T-helper 1 cell (primary cell): ENCODE measurements around the gene OPCML.

Experiments
- DNase-seq, 5 donors: peaks; one replicate each; pipeline ENCODE4 v3.0.0-alpha.2; 2012 to 2020
- total RNA-seq, 4 donors: gene quantifications; one replicate each; lab custom pipeline; 2026; lab: John Stamatoyannopoulos, UW

OPCML gene
- total RNA-seq: 0 reads per million in 4 donors

DNA sequence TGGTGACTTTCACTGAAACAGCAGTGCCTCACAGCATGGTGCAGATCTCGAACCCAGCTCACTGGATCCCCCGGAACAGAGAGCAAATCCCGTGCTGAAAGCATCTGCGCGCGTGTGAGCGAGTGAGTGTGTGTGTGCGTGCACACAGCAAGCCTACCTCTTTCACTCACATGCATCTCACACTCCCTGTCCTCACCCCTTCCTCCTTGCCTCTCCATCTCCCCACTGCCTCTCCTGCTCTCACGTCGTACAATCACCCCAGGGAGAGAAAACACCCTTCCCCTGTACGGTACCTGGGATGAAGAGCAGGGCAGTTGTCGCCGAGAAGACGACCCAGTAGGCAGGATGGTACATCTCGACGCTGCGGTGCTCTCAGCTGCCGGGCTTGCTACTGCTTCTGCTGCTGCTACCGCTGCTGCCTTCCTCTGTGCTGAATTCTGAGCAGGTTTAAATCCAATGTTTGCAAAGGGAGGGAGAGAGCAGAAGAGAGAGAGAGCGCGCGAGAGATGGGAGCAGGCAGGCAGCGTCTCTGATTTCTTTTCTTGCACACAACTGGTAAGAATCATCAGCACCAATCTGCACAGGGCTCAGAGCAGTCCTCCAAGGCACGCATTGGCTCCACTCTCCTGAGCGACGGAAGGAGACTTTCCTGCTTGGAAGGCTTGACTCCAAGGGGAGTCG, at the start of gene OPCML:
Gene OPCML, minus strand, starts transcription at position 531 of the 681 bp plus-strand sequence.
- no peak for DNase-seq

DNA sequence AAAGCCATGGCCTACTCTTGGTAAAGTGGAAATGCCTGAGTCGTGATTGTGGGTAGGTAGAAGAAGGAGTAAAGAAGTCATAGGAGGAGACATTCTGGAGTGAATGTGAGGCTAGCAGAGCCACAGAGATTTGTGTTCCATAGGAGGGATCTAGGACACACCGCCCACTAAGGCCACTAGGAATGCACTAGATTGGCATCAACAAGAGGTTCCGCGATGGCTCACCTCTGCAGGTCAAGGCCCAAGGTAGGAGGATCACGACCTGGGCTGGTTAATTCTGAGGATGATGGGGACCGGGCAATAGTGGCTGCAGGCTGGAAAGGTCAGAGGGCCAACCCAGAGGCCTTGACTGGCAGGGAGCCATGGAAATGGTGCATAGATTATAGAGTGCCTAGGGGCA, 48.8 kb upstream of the OPCML start:
- no peak for DNase-seq

DNA sequence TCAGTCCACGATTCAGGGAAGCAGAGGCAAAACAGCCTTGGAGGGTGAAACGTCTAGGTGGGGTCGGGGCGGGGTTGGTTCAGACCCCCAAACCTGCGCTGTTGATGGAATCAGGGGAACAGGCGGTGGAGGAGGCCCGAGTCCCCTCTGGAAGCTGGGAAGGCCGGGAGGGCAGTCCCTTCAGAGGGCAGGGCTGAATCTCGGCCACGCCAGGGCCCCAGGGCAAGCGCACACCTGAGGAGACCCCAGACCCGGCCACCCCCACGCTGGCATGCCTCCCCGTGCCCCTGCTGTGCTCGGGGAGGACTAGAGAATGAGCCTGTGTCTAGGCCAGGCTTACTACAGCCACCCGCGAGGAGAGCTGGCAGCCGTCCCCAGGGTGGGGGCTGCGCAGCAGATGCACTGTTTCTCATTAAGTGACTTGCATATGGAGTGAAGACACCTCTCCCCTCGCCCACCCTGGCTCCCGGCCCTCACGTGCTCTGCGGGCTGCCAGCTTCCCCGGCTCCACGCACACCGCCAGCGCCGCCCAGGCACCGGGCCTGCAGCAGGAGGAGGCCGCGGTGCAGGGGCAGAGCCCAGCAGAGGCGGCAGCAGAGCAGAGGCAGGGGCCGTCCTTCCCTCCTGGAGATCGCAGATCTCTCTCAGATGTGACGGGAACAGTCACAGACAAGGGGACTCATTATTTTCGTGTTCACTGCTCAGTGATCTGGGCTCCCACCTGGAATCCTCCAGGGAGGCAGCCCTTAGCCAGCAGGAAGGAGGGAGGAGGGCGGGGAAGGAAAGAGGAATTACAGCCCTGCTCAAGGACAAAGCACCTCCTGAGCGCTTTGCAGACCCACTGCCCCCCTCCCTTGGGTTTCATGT, 47.1 kb upstream of the OPCML start:
- DNase-seq: no peak

DNA sequence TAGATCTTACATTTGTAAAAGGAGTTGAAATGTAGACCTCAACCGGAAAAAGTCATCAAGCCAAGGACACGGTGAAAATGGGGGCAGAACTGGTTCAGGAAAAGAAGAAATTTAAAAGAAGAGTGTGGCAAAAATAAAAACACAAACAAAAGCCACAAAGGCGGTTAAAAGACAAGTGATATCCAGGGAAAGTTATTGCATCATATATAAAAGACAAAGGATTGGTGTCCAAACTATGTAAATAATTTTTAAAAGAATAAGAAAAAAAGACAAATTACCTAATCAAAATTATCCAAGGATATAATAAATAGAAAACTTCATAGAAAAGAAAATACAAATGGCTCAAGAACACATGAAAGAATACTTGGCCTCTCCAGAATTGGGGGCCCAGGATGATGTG, 45.1 kb upstream of the OPCML start:
- DNase-seq: no peak

DNA sequence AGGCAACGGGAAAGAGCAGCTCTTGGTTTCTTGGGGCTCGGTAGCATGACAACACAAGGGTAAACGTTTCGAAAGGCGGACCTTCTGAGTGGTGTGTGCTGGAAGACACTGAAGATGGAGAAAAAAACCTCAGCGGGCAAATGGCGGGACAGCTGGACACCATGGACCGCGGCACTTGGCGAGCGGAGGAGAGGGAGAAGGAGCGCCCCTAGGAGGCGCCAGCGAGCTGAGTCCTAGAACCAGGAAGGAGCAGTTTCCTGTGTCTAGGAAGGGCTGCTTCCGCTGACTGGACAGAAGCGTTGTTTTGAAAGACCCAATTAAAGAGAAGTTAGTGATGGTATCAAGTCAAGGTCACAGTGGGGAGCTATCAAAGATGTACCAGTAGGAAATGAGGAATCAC, 44.0 kb upstream of the OPCML start:
- DNase-seq: no peak

DNA sequence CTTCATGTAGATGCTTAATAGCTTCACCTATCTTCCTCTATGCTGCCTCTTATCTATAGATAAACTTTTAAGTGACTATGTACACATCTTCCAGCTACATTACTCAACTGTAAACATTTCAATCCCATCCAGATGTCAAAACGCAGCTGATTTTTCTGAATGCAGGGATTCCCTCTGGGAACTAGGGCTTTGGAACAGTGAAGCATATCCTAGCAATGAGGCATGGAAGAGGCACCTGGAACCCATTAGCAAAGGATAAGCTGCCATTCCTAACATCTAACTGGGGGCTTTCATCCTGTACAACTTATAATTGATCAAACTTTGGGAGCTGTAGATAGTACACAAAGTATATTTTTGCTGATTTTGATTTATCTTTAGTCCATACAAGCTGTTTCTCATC, 40.8 kb upstream of the OPCML start:
- no peak for DNase-seq

DNA sequence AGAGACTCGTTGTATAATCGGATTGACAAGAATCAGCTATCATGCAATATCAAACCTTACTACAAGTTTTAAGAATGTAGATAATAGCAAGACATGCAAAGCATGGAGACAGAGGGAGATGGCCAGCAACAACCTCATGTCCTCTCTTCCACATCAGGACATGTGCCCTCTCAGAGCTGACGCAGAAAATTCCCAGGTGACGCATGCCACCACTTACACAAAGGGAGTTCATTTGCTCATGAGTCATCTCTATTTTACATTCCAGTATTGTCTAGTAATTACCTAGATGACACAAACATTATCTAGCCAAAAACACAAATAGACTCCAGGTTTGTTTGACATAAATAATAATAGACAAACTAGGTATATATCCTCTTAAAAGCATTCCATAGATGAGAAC, 38.1 kb upstream of the OPCML start:
- no peak for DNase-seq

DNA sequence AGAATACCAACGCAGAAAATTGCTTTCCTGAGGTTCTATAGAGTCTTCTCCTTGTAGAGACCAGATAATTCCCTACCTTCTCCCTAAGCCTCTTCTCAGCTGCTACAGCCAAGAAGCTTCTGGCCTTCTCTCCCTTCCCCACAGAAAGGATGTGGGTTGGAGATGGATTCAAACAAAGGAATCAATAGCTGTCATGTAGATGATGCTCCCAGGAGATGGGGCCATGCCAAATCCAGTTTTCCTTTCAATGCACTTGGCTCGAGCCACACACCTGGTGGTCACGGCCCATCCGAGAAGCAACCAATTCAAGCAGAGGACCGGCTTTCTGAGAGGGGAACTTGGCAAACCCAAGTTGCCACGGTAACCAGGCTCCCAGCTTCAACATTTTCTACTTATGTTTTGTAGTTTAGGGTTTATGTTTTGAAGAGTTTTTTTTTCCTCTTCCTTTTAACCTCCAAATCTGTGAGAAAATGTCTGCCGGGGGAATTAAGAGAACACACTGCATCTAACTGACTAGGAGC, 31.3 kb upstream of the OPCML start:
- no peak for DNase-seq

DNA sequence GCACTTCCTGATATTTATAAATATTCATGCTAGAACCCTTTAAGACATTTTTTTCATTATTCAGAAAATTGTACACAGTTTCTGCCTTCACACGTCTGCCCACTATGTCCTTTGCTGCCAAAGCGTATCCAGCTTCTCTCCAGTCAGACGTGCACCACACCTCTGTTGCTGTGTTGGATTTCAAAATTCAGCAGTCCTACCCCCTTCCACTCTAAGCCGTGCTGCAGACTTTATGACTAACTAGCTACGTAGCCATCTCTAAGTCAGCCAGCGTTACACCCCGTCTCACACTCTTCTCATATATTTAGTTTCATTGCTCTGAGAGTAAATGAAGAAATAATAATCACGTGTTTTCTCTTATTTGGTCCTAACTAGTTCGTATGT, 28.2 kb upstream of the OPCML start:
- DNase-seq: no peak

DNA sequence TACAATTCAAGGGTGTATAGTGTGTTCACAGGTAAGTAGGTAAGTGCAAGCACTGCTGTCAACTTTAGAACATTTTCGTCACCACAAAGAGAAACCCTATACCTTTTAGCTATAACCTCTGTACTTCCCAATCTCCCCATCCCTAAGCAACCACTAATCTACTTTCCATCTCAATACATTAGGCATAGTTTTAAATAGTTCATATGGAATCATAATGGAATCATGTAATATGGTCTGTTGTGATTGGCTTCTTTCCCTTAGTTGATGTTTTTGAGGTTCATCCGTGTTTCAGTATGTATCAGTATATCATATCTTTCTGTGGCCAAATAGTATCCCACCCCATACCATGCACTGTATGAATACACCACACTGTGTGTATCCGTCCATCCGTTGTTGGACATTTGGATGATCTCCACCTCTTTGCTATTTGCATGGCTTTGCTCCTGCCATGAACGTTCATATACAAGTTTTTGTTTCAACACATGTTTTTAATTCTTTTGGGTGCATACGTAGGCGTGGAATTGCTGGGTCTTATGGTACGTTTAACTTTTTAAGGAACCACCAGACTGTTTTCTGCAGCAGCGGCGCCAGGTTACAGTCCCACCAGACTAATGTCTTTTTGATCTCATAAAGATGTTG, 27.7 kb upstream of the OPCML start:
- no peak for DNase-seq

DNA sequence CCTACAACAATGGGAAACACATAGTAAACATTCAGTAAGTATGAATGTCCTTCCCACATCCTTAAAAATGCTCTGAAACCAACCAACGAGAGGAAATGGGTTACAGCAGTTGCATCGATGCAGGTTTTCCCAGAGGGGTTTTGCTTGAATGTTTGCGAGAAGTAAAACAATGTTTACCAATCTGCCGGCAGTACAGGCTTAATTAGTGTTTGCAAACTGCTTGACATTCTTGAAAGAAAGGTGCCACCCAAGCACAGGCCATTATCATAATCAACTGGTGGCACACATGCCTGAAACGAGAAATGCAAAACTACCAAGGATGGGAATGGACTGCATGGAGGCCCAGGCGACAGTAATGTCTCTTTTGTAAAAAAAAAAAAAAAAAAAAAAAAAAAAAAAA, 27.1 kb upstream of the OPCML start:
- DNase-seq: no peak

DNA sequence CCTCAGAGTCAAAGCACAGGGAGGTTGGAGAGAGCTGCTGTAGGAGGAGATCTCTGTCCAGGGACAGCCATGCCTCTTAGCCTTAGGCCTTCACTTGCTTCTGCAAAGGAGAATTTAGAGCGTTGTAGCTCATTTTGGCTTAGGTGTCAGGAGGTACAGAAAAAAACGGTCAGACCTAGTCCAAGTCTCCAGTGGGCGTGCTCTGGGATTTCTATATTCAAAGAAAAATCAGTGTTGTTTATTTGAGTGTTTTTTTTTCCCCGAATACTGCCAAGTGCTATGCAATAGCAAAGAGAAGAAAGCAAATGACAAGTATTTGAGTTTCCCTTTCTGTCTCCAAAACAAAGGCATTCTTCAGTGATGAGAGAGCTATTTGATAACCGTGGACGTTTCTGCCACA, 22.7 kb upstream of the OPCML start:
- DNase-seq: no peak

DNA sequence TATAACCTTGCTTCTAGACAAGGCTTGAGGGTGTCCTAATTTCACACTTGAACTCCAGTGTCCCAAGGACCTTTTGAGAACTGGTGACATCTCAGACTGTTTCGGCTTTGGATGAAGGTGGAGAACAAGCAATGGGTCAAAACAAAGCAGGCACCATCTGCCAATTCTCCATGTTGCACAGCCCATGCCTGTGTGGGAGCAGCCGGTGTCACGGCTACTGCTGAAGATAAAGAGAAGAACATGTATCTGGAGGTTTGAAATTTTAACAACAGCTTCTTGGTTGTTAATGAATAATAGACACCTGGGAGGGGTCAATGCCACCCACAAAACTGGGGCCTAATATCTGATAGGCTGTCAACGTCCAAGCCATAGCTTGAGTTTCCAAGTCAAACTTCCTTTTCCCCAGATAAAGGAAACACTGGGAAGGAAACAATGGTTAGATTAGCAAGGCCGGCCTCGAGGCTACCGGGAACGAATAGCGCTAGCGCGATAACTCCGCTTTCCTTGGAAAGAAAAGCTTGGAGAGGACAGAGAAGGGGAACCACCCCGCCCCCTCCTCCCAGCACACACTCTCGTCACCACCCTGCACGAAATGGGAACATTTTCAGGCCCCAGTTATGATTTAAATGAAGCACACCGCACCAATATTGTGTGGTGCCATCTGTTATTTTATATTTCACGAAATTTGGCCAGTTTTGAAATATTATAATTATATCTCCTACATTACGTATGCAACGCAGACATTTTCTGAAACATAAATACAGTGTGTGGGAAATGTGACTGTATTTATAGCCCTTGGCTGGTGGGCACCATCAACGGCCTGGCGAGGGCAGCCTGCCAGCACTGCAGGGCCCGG, 21.8 kb upstream of the OPCML start:
- DNase-seq: no peak

DNA sequence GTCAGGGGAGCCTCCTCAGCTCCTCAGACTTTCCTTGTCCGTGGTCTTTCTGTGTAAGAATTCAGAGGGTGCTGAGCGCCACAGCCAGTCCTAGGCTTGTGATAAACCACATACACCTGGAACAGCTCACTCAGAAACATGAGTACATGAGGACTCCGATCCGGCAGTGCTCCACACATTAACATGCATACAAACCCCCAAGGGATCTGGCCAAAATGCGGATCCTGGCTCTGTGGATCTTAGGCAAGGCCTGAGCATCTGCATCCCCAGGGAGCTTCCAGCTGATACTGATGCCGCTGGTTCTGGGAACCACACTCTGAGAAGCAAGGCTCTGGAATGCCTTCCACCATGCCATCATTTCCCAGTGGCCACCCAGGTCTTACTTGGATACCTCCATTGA, 20.6 kb upstream of the OPCML start:
- no peak for DNase-seq

DNA sequence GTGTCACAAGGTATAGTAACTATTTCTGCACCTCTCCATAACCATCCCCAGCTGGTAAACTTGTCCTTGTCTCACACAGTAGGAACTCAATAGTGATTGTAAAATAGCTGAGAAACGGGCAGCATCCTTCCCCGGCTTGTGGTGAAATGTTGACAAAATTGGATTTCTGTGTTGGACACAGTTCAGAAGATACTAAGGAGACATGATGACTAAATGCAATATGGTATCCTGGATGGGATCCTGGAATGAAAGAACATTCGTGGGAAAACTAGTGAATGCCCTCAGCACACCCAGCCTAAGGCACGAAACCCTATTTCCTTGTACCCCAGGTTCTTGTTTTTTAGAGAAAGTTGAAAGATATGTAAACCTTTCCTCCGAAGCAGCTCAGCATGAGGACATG, 18.8 kb upstream of the OPCML start:
- no peak for DNase-seq

DNA sequence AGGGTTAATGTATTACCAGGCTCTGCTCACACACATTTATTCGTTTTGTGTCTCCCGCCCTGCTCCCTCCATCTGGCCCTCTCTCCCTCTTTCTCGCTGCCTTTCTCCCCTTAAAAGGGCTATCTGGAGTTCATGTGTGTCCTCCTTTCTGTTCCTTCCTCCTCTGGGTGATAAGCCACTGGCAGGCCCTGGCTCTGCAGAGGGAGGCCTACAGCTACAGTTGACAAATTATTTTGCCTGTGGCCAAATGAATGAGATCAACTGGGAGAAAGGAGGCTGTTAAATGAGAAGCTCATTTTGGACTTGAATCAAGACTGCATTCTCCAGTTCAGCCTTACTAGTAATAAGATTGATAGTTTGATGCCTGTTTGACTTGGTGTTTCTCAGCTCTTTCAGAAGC, 17.5 kb upstream of the OPCML start:
- DNase-seq: no peak

DNA sequence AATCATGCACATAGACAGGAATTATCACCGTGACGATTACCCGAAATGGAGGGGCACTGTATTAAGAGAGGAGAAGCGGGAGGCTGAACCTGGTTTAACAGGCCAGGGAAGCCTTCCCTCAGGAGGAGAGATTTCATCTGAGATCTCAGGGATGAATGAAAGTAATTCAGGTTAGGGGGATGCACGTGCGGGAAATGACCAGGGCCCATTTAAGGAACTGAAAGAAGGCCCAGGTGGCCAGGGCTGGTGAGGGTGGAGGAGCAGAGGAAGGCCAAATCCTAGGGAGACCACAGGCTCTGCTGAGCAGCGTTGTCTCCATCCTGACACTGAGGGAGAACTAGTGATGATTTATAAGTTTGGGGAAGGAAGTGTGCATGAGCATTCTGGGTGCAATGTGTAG, 16.3 kb upstream of the OPCML start:
- DNase-seq: no peak

DNA sequence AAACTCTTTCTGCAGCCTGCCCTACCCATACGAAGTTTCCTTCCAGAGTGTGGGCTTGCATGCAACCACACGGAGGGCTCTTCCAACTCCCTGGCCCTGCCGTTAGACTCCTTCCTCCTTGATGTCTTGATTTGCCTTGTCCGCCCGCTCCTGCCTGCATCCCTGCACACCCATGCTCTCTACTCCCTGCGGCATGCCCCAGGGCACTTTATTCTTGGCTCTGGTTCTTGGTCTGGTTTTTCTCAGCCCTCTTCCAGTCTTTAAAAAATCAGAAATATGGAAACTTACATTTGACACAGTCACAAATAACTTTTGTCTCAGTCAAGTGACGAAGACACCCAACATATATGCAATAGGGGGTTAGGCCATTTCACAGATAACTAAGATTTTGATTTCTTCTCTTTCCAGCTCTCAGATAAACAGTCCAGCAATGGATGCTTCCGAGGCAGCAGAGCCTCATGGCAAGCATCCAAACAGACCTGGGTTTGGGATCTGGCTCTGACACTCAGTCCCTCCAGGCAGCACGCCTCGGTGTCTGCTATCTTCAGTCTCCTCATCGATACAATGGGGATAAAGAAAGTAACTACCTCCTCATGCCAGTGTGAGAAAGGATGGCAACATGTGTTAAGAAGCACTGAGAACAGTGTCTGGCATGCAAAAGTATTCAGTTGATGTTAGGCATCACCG, 15.7 kb upstream of the OPCML start:
- no peak for DNase-seq

DNA sequence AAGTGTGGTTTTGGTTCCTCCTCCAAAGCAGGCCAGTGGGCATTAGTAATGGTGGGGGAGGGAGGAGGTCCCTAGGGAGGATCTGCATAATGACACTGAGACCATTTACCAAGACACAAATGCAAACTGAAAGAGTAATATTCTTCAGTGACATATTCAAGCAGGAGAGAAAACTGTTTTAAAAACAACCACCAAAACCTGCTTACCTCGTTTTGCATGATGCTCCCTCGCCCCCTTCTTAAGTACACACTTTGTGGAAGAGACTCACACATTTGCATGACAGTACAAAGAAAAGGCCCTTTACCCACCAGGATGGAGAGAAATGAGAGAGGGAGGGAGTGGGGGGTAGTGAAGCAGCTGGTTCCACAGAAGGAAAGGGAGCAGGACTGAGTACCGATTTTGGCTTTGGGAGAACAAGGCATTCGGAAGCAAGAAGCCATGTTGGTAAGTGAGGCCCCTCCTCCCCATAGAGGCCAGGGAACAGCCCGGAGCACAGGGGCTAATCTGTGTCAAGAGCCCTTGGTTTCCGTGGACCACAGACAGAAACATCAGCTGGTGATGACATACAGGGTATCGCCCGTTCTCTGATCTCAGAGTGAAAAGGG, 13.0 kb upstream of the OPCML start:
- DNase-seq: no peak

DNA sequence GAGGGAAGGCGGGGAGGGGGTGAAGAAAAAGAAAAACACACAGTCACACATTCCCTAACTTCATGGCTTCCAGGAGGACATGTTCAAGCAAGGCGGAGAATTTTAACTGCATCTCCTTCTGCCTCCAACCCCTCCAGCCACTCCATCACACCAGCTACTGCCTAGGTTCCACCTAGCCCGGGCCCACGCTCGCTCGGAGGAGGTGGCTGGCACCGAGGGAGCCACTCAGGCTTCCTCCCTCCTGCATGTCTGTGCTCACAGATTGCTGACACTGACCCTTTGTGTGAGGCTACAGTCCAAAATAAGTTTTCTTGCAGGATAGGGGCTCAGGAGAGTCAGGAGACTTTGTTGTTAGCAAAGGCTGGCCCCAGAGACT, 9.4 kb upstream of the OPCML start:
- DNase-seq: no peak

DNA sequence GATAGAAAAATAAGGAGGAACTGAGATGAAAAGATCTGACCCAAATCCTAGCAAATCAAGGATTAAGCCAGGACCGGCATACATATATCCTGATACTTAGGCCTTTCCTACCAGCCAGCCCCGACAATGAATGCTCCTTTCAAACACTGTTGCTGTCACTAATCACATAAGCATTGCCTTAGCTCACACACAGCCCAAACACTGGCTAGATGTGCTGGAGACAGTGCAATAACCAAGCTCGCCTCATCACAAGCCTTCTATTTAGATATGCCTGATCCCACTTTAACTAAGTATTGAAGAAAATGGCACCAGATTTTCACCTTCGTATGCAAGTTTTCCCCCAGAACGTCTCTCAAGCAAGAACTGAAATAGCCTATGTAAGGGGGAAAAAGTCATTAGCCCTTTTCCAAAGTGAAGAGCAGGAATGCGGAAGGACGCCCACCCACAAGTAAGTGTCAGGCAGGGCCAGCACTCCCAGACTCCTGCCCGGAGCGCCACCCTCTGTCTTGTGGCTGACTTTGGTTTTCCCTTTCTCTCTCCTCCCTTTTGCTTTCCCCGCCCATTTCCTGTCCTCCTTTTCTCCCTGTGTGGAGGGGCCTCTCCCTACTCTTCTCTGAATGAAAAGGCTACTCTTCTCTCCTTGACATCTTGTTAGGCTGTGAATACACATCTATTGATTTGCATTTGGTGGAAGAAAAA, 8.9 kb upstream of the OPCML start:
- no peak for DNase-seq
